ELR (cell line): ENCODE measurements around the gene SYNPO.

Experiments
- DNase-seq: peaks from one replicate; pipeline ENCODE4 v3.0.0-alpha.2; 2015; ENCODE audit warnings: low read depth

Gene SYNPO

DNA sequence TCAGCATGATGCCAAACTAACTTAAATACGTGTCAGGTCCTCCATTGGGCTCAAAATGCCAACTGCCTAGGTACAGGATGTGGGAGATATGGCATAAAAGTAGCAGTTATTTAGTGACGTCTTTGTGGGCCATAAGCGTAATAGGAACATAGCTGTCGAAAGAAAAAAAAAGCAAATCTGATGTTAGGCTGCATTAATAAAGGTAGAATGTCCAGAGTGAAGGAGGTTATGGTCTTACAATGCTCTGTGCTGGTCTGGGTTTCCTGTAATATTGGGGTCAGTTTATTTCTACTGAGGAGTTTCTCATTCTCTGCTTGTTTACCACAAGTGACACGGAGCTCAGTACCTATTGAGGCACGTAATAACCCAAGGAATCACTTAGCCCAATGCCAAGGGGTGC is 33.4 kb upstream of the SYNPO start:
- no peak for DNase-seq

DNA sequence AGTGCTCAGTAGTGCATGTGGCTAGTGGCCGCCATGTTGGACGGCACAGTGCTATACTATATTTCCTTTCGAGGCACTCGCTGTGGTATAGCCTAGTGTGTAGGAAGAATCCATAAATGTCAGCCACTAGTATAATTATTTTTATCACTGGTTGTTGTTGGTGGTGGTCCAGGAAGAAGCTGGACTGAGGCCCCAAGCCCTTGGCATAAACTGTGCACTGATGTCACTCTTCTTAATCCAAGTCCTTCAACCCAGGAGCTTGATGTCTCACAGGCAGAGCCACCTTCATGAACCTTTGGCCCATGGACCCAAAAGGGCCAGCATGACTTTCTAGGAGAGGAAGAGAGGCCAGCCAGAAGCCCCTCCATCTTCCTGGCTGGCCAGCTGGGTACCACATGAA is 32.5 kb upstream of the SYNPO start:
- DNase-seq = no peak

DNA sequence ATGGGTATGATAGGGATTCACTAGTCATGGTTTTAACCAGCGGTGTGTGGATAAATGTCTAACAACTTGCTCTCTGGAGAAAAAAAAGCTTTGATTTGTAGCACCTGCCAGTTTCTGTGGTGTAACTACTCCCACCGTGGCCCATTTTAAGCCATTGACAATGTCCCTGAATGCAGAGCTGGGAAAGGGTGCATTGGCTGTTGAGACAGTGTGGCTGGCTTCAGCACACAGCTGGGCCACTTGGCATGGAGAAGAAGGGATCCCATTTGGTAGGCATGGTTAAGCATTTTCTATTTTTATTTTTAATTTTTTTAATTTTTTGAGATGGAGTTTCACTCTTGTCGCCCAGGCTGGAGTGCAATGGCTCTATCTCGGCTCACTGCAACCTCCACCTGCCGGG is 31.5 kb upstream of the SYNPO start:
- no peak for DNase-seq

DNA sequence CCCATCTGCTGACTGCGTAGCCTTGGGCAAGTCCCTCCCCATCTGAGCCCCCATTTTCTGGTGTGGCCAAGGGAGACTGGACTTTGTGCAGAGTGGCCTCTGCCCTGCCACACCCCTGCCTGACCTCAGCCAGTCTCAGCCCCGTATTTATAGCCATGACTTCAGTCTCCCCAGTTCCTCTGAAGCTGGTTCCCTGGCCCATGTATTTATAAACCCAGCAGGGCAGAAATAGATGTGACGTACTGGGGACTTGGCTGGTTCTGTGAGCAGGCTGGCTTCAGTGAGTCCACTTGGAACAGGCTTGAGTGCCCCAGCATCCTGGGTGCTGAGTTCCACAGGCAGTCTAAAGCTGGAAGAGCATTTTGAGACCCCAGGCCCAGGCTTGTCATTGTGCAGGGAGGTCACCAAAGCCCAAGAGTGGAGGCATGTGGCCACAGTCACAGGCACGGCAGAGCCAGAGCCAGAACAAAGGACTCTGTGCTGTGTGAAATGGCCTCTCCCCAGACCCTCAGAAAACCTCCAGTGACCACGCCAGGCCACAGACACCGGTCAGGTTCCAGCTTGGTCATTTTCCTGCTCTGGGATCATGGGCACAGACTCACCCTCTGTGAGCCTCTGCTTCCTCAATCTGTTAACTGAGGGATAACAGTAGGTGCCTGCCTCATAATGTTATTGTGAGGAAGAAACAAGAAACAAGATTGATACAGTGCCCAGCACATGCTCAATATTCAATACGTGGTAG is 30.4 kb upstream of the SYNPO start:
- DNase-seq = no peak

DNA sequence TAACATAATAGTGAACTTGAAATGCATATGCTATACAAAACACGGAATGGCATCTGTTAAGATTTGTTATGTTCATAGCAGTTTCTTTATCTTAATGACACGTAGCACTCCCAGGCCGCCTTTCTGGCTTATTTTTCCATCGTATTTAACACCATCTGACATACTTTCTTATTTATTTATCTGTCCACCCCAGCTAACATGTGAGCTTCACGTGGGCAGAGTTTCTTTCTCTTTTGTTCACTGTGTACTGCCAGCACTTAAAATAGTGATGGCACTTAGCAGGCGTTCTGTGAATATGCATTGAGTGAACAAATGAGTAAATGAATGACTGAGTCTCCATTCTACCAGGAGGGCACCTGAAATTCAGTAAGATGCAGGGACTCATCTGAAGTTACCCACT is 29.4 kb upstream of the SYNPO start:
- no peak for DNase-seq

DNA sequence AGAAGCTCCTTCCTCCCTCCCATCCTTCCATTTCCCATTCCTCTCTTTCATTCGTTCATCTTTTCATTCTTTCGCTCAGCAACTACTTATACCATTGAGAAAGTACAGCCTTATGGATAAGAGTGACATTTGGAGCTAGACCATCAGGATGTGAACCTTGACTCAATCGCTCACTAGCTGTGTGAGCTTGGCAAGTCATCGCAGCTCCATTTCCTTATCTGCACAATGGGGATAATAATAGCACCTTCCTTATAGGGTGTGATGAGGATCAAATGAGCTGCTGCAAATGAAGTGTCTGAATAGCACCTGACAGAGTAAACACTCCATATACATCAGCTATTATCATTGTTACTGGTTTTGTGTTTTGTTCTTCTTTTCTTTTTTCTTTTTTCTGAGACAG is 28.1 kb upstream of the SYNPO start:
- DNase-seq = no peak

DNA sequence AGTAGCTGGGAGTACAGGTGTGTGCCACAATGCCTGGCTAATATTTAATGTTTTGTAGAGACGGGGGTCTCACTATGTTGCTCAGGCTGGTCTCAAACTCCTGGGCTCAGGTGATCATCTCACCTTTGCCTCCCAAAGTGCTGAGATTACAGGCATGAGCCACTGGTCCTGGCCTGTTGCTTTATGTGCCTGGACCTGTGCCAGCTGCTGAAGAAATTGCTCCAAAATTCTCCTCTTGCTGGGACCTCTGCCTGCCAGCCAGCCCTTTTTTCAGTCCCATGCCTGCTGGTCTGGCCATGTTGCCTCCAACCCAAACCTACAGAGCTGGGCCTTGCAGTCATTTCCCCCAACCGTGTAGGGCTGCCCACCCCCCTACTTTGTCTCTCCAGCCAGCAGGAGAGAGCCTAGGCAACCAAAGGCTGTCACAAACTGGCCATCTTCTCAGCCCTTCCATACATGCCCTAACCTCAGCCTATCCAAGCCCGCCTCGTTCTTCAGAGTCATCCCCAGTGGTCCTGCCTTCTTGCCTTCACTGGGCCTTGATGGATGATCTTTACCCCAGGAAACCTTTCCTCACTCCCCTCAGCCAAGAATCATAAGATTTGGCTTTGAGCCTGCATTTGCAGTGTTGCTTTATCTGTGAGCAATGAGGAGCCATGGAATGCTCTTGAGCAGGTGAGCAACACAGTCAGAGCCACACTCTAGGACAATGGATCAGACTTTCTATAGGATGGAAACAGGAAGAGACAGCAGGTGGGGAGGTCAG is 27.4 kb upstream of the SYNPO start:
- no peak for DNase-seq

DNA sequence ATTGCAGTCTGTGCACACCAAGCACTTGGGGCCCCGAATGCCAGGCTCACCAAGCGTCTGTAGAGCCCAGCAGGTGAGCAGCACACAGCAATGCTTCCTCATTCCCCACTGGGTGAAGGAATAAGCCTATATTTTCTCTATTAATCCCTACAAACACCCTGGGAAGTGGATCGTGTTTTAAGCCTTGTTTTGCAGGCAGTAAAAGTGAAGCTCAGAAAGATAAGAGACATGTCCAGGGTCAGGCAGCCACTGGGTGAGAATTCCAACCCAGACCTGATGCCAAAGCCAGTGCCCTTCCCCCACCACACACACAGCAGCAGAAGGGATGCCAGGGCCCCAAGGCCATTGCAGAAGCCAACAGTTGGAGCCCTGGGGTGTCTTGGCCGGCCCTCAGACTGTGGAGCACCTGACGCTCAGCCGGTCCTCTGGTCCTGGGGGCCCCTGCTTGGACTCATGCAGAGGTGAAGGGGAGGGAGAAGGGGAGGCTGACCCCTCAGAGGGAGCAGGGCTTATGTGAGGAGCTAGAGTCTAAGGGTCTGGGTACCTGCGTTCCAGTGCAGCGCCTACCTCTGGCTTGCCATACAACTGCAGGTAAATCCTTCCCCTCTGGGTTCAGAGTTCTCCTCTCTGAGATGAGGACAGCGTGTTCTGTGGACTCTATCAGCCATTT is 26.3 kb upstream of the SYNPO start:
- no peak for DNase-seq

DNA sequence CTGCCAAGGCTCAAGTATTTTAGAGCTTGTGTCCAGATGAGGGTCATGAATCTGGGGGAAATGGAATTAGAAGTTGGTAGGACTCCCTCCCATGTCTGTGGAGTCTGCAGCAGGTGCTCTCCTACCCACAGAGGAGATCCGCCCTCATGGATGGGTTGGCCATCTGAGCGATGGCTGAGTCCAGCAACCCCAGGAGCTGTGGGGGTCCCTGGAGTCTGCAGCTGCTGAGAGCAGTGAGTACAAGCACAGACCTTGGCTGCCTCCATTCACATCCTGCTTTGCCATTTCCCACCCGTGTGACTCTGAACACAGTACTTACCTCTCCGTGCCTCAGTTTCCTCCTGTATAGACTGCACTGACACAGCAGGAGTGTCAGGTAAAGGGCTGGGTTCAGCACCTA is 25.8 kb upstream of the SYNPO start:
- DNase-seq = no peak

DNA sequence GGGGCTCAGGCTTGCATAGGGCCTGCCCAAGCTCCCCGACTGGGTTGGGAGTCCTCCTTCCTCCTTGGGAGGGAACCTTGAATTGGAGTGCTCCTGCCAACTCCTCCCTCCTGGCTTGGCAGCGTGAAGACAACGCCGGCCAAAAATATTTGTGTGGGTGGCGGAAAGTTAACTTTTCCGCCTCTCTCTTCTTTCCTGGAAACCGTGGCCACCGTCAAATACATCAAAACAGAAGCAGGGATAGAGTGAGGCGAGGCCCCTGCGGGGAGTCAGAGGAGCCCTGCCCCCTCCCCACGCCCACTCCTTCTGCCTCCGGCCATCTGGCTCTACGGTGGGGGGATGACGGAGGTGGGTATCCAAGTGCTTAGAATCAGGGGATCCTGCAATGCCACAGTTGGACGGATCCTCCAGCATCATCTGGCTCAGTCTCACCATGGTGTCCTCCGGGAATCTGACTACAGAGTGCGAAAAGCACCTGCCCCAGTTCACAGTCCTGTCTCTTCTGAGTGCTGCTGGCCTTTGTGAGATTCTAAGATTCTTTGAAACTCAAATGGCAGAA is 25.2 kb upstream of the SYNPO start:
- DNase-seq = no peak

DNA sequence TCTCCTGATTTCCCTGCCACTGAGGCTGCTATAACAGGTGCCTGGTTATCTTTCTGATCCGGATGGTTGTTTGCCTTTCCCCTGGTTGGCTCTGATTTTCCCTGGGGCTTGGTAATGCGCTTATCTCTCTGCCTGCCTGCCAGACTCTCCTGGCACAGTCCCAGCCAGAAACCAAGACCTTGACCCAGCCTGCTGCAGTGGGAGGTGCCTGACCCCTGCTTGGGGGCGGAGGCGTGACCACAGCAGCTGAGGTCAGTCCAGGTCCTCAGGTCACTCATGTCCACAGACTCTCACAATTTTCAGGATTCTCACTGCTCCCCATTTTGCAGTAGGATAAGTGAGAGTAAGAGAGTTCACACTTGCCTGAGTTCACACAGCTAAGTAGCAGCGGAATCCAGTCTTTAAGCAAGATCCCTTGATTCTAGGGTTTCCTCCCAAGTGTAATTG is 24.4 kb upstream of the SYNPO start:
- DNase-seq = no peak

DNA sequence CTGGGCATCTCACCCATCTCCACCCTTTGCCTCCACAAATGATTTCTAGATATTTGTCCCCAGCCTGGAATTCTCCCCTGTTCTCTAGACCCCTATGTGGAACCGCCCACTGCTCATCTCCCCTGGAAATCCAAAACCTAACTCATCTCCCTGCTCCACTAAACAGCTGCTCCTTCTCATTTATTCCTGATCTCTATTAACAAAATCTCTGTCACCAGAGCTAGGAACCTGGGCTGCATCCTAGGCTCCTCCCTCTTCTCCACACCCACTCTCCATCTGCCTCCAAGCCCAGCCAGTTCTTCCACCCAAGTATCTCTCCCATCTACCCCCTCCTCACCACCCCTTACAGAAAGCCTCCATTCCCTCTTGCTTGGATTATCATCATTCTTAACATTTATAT is 24.0 kb upstream of the SYNPO start:
- DNase-seq = no peak

DNA sequence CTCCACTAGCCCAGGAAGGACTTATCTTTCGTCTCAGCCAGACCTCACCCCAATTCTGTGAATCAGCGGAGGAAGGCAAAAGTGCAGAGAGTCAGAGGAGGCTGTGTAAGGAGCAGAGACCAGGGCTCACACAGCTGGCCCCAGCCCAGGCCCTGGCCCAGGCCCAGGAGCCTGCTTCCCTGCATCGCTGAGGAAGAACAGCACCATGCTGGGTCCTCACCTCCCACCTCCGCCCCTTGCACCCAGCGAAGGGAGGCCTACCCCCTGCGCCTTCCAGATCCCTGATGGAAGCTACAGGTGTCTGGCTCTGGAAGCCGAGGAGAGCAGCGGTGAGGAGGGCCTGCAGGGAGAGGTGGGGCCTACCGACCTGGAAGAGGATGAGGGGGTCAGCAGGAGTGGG is 22.3 kb upstream of the SYNPO start:
- DNase-seq = no peak

DNA sequence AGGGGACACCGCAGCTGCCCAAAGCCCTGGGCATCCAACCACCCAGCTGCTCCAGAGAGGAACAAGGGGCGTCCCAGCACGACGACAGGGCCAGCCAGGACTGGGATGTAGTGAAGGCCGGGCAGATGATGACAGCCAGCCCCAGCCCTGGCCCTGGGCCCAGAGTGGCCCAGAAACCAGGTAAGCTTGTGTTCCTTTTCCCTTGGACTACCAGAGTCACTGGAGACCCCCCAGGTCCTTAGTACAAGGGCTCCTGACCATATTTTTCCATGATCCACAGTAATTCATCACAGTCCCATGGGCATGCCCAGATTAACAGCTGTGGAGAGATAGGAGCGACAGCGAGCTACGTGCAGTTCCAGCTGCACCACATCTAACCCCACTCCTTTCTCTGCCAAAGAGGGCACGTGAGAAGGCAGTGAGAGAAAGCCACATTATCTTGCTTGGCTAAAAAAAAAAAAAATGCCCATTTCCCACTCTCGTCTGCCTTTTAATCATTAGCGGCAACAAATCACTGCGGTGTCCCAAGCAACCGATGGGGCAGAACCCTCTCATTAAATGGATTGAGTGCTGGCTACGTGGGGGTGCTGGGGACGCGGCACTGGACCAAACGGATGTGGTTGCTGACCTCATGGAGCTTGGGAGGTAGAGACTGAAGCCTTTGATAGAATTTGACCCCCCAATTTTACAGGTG is 21.7 kb upstream of the SYNPO start:
- no peak for DNase-seq

DNA sequence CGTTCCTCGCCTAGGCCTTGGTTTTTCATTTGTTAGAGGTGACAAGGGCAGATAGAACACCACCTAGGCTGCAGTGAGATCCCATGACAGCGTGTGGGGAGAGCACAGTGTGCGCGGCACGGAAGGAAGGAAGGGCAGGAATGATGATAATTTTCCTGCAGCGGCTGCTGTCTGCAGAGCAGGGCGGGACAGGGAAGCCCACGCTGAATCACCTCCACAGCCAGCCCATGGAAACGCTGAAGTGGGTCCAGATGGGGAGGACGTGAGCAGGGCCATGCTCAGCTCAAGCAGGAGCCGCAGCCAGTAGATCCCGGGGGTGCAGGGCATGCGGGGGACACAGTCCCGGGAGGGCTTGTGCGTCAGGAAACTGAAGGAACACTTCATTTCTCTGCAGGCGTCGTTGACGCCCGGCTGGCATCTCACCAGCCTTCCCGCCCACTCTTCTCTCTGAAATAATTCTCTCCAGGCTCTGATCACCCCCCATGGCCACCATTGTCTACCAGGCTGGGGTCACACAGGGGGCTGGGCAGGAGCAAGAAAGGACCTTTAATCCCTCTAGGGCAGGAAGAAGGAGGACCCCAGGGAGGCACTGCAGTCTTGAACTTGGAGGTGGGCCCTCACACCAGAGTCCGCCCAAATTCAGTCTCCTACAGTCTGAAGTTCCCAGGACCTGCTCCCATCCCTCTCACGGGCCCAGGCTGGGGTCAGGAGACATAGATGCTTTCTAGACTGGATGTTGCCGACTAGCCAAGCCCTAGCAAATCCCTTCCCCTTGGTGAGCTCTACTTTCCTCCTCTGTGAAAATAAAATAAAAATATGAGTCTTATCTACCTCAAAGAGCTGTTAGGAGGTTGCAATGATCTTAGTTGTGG is 20.9 kb upstream of the SYNPO start:
- DNase-seq = peak; percentile 45

DNA sequence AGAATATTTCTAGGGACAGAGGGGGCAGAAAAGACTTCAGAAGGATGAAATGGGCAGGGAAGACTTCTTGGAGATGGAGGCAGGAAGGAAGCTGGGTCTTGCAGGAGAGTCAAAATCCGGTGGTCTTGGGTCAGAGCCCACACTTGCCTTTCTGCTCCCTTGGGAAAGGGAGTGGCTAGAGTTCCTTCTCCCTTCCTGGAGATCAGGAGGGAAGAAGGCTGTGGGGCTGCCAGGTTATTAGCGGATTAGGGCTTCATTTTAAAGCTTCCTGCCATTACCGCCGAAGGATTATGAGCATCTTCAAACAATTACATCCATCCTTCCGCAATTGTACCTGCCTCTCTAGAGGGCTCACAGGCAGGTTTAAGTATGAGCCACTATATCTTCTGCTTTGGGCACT is 19.2 kb upstream of the SYNPO start:
- no peak for DNase-seq

DNA sequence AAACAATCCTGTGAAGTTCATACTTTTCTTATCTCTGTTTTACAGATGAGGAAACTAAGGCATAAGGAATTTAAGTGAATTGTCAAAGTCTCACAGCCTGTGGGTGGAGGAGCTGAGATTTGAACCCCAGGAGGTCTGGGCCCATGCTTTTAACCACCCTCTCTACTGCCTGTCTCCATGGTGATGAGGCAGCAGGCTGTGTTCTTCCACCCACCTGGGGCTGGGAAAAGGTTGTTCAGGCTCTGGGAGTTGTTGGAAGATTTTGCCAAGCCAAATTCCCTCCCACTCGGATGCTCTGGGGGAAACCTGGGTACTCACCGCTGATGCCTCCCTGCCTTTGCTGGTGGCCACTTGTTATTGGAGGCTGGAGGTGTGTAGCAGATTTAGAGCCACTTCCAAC is 18.3 kb upstream of the SYNPO start:
- no peak for DNase-seq

DNA sequence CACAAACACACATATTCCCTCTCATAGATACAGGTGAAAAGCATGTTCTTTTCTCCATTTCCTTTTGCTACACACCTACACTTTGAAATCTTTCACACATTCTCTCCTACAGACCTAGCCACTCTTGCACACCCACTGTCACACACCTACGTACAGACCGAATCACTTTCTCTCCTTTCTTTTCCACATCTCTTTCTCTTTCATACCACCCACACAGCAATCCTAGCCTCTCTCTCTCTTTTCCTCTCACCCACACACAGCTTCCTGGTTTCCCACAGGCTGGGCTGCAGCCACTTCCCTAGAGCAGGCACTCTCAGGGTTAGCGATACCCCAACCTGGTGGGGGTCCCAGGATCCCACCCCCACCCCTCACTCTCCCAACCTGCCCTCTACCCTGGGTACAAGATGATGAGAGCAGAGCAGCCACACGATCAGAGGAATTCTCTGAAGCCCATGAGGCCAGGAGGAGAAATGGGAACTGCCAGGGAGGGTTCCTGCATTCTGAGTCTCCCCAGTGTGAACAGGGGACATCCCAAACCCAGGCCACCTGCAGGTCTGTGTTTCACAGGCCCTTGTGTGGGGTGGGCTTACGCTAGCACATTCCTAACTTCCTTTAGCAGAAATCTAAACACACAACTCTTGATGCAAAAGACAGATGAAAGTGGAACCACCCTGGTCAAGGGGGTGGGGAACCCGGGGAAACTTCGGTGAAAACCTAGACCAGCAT is 17.1 kb upstream of the SYNPO start:
- DNase-seq = no peak

DNA sequence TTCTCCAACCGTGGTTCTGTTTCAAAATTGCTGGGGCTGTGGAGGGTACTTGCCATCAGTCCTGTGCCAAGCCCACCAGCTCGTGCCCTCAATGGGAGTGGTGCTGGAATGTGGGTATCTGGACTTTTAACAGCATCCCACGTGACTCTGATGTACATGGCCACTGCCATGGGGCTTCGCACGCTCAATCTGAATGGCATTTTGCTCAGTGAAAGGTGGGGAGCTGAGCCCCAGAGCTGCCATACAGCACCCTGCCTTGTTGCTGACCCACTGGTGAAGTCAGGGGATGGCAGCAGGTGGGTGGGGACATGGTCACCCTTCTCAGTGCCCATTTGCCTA is 16.6 kb upstream of the SYNPO start:
- DNase-seq = no peak

DNA sequence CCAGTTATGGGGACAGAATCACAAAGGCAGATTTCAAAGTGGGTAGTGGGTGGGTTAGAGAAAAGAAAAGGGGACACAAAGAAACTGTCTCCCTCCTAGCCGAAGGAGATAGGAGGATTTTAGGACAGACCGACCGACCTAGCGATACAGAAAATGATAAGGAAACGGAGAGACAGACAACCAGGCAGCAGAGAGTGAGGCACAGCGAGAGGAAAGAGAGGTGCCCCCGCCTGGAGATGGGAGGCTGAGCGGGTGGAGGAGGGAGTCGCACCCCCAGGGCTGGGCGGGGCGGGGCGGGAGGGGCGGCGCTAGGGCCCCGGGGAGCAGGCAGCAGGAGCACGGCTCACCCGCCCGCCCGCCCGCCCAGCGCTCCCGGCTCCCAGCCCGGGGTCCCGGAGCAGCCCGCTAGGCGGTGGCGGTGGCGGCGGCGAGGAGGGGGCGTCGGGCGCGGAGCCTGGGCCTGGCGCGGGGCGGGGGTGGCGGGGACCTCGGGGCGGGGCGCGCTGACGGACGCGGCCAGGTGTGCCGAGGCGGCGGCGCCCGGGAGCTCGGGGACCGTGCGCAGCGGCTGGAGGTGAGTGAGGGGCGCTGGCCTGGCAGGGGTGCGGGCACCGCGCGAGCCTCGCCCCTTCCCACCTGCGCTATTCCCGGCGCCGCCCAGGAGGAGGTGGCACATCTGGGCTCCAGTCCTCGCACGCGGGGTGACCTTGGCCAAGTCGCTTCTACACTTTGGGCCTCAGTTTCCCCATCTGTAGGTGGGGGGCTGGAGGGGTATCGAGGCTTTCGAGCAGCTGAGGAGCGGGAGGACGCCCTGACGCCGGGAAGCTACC is 15.9 kb upstream of the SYNPO start:
- DNase-seq = peak; percentile 49
